NAMALWA (cell line): ENCODE measurements around the gene CD69.

Experiments
- DNase-seq: peaks from one replicate; pipeline ENCODE4 v3.0.0-alpha.2; 2015; ENCODE audit warnings: low spot score

Gene CD69

GRCh38 chr12:9760699-9761418 lies at the start of gene CD69:
Gene CD69, minus strand, starts transcription at chr12:9760901. Its CDS starts 81 bp downstream, at chr12:9760820.
- DNase-seq: peak; percentile 94

GRCh38 chr12:9809866-9810265 lies 49.2 kb upstream of the CD69 start:
- no peak for DNase-seq

- no peak for DNase-seq
These were observed 48.6 kb upstream of the CD69 start for GRCh38 chr12:9809338-9809737.

GRCh38 chr12:9808504-9808903 lies 47.8 kb upstream of the CD69 start:
- no peak for DNase-seq

GRCh38 chr12:9806714-9807113 lies 46.0 kb upstream of the CD69 start:
- DNase-seq: no peak

- DNase-seq: no peak
These were observed 45.2 kb upstream of the CD69 start for GRCh38 chr12:9805883-9806282.

GRCh38 chr12:9799961-9800360 lies 39.3 kb upstream of the CD69 start:
- no peak for DNase-seq

GRCh38 chr12:9797722-9798619 lies 37.3 kb upstream of the CD69 start:
- DNase-seq: peak; percentile 92

- DNase-seq: no peak
These were observed 36.3 kb upstream of the CD69 start for GRCh38 chr12:9796971-9797370.

- no peak for DNase-seq
These were observed 35.6 kb upstream of the CD69 start for GRCh38 chr12:9796346-9796745.

- DNase-seq: no peak
These were observed 35.2 kb upstream of the CD69 start for GRCh38 chr12:9795945-9796344.

GRCh38 chr12:9794484-9795093 lies 33.9 kb upstream of the CD69 start:
- DNase-seq: peak; percentile 33

GRCh38 chr12:9793779-9794395 lies 33.2 kb upstream of the CD69 start:
- peak; percentile 61 for DNase-seq

GRCh38 chr12:9792961-9793617 lies 32.4 kb upstream of the CD69 start:
- no peak for DNase-seq

GRCh38 chr12:9792185-9792900 lies 31.6 kb upstream of the CD69 start:
- no peak for DNase-seq

- no peak for DNase-seq
These were observed 26.3 kb upstream of the CD69 start for GRCh38 chr12:9786726-9787717.

- DNase-seq: no peak
These were observed 24.1 kb upstream of the CD69 start for GRCh38 chr12:9784816-9785215.

- no peak for DNase-seq
These were observed 23.6 kb upstream of the CD69 start for GRCh38 chr12:9784326-9784725.

- DNase-seq: no peak
These were observed 22.1 kb upstream of the CD69 start for GRCh38 chr12:9782547-9783382.
